T-helper 9 cell (primary cell): ENCODE data around the gene NAT10.

Experiments used
- DNase-seq: peaks from one replicate; pipeline ENCODE4 v3.0.0-alpha.2; 2020

Gene NAT10

DNA sequence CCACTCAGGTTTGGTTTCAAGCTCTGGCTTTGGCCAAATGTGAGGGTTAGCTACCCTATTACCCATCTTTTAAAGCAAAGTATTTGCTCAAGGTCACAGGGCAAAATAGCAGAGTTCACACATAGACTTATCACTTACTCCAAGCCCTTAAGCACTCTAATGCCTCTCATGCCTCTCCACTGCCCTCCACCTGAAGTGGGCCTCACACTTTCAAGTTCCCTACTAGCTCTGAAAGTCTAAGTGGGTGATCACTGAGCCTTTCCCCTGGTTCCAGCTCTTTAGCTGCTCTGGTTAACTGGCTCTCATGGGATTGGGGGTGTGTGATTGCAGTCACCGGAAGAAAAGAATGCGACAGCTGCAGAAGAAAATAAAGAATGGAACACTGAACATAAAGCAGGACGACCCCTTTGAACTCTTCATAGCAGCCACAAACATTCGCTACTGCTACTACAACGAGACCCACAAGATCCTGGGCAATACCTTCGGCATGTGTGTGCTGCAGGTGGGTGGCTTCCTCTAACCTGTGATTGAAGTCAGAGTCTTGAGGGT is 6.4 kb downstream of the NAT10 start:
- no peak for DNase-seq

DNA sequence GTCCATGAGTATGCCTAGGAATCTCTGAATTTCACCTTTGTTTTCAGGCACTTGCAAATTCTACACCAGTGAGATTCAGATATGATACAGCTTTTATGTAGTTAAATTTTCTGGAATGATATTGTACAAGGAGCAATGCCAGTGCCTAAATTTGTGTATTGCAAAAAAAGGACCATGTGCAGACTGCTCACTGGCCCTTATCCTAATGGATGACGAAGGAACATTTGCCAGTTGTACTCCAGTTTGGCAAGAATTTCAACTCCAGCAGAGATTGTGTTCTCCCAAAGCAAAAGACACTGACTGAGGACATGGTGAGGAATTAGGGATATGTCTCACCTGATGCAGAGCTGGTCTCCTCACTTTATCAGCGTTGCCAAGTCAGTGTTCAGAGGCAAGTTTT is 8.6 kb downstream of the NAT10 start:
- DNase-seq = no peak

DNA sequence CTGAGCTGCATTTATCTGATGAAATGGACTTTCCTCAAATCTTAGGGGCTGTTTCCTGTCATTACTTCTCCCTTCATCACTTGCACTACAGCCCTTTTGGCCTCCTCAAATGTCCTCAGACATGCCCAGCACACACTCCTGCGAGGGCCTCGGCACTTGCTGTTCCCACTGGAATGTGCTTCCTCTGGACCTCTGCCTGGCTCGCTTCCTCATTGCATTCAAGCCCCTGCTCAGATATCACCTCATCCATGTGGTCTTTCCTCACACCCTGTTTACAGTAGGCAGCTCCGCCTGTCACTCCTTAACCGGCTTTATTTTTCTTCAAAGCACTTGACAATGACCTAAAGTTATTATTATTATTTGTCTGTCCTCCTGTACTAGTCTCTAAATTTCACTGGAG is 9.0 kb downstream of the NAT10 start:
- DNase-seq = no peak

DNA sequence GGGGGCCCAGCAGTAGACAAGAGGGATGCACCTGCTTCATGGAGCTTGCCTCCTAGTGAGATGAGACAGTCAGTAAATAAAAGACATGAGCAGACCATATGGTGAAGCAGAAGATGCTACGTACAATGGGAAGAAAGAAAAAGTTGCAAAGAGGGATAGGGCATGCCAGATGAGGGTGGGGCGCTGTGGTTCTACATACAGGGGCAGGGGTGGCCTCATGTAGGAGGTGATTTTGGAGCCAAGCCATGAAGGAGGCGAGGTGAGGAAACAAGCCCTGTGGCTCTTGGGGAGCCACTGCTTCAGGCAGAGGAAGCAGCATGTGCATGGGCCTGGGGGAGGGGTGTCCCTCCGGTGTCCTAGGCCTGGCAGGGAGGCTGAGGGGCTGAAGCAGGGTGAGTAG is 15.2 kb downstream of the NAT10 start:
- DNase-seq = no peak

DNA sequence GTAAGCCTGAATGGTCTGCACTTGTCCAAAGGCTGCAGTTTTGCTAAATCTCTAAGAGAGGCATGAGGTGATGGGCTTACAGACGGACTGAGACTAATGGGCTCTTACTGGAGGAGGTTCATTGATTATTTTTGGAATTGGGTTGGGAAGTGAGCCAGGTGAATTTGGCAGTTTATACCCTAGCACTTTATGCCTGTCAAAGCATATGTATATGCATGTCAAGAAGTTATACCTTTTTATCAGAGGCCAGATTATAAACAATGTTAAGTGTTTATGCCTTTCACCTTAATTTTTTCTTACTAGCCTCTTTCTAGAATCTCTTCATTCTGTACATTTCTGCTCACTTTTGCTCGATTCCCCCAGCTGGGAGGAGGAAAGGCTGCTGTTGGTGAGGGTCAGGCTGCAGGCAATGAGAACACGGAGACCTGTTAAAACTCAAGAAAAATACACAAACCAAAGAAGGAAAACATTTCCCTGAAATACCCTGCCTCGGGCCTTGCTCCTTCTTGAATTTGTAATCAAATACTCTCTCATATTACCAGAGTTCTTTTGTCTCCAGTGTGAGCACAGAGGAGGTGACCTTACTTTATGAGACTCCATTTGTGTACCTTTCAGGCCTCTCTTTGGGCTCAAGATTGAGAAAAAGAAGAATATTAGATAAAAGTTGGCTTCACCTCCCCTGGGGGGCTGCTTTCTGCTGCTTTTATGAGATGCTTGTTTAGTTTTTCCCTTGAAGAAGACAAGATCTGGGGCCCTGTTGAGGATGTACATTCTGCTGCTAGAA is 19.6 kb downstream of the NAT10 start:
- no peak for DNase-seq

DNA sequence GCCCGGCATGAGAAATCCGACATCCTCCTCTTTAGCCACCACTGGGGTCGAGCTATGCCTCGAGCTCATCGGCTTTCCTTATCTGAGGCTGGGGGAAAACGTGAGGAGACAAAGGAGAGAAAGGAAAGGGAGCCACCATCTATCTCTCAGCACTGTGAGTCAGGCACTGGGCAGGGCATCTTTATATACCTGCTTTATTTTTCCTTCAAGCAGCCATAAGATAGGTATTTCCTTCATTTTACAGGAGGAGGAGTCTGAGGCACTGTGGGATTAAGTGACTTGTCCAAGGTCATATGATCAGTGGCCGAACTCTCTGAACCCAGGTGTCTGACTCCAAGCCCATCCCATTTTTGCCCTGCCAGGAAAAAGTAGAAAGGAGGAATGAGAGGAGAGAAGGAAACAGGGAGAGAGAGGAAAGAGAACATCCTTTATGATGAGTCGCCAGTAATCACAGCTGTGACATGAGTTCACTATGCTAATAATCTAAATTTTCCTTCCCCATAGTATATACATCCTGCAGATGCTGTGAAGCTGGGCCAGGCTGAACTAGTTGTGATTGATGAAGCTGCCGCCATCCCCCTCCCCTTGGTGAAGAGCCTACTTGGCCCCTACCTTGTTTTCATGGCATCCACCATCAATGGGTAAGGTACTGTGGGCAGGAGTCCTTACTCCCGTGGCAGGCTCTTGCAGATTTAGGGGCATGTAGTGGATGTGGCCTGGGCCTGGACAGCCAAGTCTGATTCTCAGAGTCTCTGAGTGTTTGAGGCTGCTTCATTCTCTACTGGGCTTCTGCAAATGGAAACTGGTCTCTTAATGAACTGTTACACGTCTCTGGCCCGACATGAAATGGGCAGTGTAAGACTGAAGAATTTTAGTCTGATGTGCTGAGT is 21.8 kb downstream of the NAT10 start:
- no peak for DNase-seq

DNA sequence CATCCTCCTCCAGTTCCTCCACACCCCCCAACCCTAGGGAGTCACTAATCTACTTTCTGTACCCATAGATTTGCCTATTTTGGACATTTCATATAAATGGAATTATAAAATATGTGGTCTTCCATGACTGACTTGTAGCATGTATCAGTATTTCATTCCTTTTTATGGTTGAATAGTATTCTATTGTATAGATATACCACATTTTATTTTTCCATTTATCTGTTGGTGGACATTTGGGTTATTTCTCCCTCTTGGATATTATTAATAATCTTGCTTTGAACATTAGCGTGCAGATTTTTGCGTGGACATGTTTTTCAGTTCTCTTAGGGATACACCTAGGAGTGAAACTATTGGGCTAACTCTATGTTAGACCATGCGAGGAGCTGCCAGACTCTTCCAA is 23.4 kb downstream of the NAT10 start:
- no peak for DNase-seq

DNA sequence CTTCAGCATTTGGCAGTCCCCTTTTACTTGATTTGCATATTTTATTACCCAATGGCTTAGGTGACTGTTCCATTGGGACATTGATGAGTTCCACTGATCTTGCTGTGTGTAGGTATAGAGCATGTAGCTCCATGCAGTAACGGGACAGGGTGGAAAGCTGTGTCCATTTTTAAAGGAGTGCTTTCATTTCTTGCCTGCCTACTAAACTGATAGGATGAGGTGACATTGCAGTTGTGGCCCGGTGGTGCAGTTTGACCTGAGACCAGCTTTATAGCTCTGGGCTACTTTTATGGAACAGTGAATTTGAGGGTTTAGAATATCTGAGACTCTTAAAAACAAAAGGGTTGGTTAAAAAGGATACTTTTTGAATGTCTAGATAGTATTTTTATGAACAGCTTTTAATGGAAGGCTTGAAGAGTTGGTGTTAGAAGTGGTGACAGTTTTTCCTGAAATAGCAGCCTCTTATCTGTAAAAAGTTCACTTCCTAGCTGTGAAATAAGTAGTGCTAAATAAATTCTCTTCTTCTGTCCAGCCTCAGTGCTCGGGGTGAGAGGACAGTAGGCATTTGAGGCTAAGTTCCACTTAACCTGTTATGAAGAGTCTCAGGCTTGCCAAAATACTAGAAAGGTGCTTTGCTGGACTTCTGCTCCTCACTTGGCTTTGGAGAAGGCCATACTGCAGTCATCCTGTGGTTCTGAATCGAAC is 27.0 kb downstream of the NAT10 start:
- DNase-seq = no peak

DNA sequence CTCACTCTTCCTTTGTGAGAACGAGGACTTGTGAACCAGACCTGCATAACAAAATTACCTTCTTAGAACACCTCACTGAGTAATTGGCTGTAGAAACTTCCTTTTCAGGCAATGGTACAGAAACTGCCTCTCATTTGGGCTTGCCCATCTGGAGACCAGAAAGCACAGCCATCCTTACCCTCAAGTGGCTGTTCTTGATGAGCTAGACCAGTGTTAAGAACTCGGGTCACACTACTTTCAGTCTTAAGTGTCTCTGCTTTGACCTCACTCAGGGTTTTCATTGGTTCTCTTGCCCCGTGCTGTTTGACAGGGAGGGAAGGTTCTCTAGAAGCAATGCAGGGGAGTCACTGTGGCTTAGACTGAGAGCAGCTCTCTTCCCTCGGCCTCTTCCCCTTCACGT is 29.3 kb downstream of the NAT10 start:
- no peak for DNase-seq

DNA sequence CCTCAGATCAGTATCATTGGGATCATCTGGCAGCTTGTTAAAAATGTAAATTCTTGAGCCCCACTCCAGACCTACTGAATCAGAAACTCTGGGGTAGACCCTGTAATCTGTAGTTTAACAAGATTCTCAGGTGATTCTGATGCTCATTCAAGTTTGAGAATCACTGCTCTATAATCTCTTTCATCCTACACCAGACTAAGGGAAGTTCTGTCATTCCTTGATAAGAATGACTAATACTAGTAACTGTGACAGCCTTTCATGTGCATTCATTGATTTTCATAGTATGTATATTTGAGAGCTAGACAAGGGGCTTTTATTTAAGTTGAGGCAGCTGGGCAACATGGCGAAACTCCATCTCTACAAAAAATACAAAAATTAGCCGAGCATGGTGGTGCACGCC is 30.0 kb downstream of the NAT10 start:
- no peak for DNase-seq

DNA sequence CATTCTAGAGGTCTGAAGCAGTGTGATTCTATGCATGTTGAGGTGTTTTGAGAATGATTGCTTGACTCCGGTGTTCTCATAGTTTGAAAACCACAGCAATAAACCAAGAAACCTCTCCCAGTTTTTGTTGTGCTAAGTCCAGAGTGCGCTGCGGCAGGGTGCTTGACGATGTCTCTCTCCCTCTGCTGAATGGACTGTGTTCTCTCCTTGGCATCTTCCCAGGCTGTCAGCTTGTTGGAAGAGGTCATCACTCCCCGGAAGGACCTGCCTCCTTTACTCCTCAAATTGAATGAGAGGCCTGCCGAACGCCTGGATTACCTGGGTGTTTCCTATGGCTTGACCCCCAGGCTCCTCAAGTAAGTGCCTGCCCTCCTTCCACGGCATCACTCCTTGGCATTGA is 31.0 kb downstream of the NAT10 start:
- no peak for DNase-seq

DNA sequence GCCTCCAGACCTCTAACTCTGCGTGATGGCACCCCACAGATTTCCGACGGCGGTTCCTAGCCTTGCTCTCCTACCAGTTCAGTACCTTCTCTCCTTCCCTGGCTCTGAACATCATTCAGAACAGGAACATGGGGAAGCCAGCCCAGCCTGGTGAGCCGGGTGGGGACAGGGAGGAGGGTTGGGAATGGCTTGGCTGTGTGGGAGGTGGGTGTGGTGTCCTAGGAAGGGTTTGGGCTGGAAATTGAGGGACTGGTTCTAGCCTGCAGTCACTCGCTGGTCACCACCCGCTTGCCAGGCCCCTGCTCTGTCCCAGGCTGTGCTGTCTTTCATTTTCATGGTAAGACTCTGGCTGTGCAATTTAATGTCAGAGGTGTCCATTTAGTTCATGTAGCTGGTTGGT is 33.9 kb downstream of the NAT10 start:
- DNase-seq = no peak

DNA sequence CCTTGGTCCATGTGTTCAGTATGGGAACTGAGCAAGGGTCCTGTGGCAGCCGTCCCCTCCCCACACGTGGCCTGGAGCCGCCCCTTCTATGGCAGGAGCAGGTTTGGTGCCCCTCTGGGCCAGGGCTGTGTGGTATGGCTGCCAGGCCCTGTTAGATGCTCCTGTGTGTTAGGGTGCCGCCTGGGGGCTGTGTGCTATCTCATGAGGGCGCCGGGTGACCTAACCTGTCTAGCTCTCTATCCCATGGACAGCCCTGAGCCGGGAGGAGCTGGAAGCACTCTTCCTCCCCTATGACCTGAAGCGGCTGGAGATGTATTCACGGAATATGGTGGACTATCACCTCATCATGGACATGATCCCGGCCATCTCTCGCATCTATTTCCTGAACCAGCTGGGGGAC is 34.7 kb downstream of the NAT10 start:
- no peak for DNase-seq

DNA sequence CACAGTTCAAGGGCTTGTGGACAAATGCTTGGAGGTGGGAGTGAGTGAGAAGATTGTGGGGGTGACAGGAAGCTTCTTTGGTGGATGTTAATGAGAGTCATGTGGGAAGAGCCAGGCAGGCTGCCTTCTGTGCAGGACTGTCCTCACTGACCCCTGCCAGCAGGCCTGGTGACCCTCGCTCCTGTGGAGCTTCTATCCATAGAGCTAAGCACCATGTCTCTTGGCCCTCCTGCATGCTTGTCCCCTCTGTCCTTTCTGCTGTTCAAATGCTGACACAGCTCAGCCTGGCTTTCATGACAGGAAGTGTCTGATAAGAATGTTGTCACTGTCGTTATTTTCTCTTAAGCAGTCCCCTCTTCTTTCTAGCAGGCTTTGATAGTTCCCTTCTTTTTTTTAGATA is 37.6 kb downstream of the NAT10 start:
- no peak for DNase-seq

DNA sequence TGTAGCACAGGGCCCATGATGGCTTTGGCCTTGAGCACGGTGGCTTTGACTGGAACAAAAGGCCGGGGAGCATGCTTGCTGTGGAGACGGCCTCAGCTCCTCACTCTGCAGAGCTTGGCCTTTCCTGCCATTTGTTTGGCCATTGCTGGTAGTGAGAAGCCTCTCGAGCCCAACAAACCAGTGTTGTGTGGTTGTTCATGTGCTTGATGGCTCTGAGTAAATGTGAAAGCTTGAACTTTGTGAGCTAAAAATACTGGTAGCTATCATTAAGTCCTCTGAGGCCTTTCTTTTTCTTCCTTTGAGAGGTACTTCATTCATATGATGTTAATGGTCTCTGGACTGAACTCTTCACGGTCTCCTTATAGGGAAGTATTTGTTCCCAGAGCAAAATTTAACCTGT is 39.6 kb downstream of the NAT10 start:
- DNase-seq = no peak

DNA sequence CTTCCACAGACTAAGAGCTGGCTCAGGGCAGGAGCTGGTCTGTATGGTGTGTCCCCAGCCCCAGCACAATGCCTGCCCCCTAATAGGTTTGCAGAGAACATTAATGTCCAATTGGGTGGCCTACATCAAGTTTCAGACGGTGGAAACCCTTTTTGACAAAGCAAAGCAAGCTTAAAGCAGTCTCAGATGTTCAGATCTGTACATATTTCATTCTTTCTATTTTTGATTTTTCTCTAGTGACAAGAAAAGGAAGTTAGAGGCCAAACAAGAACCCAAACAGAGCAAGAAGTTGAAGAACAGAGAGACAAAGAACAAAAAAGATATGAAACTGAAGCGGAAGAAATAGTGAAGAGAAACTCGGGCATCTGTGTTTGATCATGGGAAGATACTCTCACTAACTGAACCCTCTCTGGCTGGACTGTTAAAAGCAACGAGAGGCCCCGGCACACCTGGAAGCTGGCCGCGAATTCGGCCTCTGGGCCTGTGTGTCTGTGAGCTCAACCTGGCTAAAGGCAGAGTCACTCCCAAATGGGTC is 40.5 kb downstream of the NAT10 start:
- no peak for DNase-seq

DNA sequence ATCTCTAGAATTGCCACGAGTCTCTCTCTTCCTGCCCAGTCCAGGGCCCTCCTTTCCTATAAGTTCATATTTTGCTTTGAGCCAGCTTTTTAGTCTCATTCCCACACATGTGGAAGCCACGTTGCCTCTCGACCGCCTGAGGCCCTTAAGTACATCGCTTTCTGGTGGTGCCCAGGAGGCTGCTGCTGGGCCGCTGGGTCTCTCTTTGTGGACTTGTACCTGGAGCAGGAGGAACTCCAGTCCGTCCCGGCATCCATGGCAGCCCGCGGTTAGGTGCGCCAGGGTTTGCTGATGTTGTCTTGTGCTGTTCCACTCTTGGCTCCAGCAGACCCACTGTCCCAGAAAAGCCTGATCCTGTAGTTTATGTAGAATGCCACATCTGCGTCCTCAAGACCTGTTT is 41.0 kb downstream of the NAT10 start:
- DNase-seq = no peak

DNA sequence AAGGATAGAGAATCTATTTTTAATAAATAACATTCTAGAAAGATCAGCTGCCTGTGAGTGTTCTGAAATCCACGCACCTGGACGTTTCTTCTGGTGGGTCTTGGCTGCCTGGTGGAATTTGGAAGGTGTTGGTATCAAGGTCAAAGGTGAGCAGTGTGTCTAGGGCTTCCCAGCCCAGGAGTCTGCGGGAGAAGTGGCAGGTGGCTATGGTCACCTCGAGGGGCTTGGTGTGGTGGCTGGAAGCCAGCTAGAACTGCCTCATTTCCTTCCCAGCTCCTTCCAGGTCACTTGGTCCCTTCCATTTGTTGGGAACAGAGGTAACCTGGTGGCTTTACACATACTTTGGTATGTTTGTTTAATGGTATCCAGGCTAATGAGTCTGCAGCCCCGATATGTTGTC is 41.4 kb downstream of the NAT10 start:
- DNase-seq = no peak

DNA sequence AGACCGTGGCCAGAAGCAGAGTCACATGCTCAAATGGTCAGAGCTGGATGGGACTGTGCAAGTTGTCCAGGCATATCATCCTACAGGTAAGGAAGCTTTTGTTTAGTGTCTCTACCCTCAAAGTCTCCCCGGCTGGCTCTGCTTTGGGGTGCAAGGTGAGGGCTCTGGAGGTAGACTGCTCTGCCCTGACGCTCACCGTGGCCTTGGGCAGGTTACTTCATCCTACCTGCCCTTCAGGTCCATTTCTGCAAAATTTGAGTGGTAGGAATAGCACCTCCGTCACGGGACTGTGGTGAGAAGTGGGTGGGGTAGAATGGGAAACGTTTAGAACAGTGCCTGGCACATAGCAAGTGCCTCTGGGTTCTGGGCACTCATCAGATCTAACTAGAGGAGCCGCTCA is 42.2 kb downstream of the NAT10 start:
- no peak for DNase-seq

DNA sequence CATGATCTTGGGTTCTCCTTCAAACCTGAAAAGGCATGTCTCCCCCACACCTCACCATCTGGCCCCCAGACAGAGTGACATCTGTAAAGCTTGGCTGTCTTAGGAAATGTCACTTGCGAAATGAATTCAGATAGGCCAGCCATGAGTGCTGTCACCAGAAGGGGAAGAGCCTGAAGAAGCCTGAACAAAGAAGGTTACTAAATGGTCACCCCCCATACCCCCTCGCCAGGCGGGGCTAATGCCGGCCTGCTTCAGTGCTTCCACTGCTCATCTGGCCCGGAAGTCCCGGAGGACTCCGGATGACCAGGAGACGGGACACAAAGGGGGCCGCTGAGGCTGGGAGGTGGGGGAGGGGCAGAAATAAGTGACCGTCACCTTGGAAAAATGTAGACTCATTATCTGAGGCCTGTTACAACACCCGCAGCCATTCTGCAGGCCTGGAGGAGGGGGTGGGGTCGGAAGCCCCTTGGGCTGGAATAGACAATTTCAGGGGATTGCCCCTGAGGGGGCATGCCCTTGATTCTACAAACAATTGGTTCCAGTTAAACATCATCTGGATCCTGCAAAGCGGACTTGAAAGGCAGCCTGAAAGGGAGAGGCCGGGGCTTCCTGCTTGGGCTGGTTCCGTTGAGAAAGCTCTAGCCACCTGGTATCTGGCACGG is 43.2 kb downstream of the NAT10 start:
- no peak for DNase-seq

DNA sequence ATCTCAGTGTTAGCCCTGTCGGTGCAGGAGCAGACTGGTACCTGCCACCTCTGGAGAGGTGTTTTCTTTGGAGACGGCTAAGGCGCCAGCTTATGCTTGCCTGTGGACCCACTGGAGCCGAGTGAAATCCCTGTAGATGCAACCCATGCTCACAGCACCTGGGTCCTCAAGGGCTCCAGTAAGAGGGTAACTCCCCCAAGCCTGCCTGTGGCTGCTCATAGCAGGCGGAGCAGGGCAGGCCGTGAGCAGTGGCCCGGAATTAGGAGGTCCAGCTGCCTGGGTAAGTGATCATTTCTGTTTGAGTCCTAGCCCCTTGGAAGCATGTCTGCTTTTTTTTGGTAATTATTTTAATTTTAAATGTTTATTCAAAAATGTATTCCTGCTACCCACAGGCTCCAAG is 43.8 kb downstream of the NAT10 start:
- no peak for DNase-seq

DNA sequence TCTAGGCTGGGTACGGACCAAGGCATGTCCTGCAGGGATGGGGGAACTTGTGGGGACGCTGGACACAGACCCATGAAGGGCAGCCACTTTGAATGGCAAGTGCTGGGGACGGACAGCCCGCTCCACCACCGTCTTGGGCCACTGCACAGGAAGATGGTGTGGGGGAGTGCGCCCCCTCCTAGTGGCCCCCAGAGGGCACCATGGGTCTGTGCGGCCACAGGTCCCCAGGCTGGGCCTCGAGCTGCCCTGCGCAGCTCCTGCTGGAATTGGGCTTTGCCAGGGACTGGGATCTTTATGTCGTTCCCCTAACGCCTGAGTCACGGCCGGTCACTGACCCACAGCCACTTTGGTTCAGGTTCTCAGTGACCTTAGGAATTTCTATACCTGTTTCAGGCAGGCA is 44.4 kb downstream of the NAT10 start:
- DNase-seq = no peak
